Epithelial cell of proximal tubule (primary cell): Measurements from ENCODE around the gene KCP. TPM values are rescaled to one million over a fixed set of nuclear protein-coding genes. Genes with fewer than 3 reads are reported as not detected.
A peak's percentile ranks its signal among the peaks of the same experiment; 100 is the strongest.

Experiments
- DNase-seq: peaks from one replicate; pipeline ENCODE4 v3.0.0-alpha.2; 2011; ENCODE audit warnings: low read depth
- H3K4me3 ChIP-seq: 2 replicates; pipeline ENCODE4 v1.5.1; 2011; ENCODE audit warnings: low read depth, mild to moderate bottlenecking, low read length
- CTCF ChIP-seq: conservative IDR thresholded peaks from 2 replicates; pipeline ENCODE4 v1.5.1; 2012; ENCODE audit warnings: low read depth, mild to moderate bottlenecking, low read length
- total RNA-seq: library from RNA; depleted of rRNA; stranded (reverse); fragments of >200 nt; gene quantifications from 2 replicates; pipeline ENCODE4 v1.2.3, GENCODE V29; 2015

Gene KCP
- total RNA-seq, 1 donor from 2014 or later, result 5.2 TPM

- DNase-seq, result no peak
- no peak overlapping the region for H3K4me3 ChIP-seq
- TF ChIP-seq CTCF, result no peak
Measured at GRCh38 chr7:128853799-128854198, 56.7 kb downstream of the KCP start.

GRCh38 chr7:128852537-128853254 is 57.8 kb downstream of the KCP start:
- DNase-seq, result no peak
- no peak for TF ChIP-seq CTCF
- H3K4me3 ChIP-seq, result no peak overlapping the region

GRCh38 chr7:128849804-128850490 is 60.6 kb downstream of the KCP start:
- H3K4me3 ChIP-seq, result peak overlapping the region; percentile 18
- no peak for TF ChIP-seq CTCF
- DNase-seq, result peak; percentile 55

- TF ChIP-seq CTCF, result no peak
Measured at GRCh38 chr7:128849156-128849515, 61.4 kb downstream of the KCP start.

GRCh38 chr7:128848289-128849155 is 62.0 kb downstream of the KCP start:
- H3K4me3 ChIP-seq, result no peak overlapping the region
- no peak for DNase-seq
- TF ChIP-seq CTCF, result no peak

More at GRCh38 chr7:128849156-128849515, 61.4 kb downstream of the KCP start:
- DNase-seq, result no peak
- H3K4me3 ChIP-seq, result no peak overlapping the region

- no peak overlapping the region for H3K4me3 ChIP-seq
- DNase-seq, result no peak
- TF ChIP-seq CTCF, result no peak
Measured at GRCh38 chr7:128847721-128848211, 62.7 kb downstream of the KCP start.
